Mucosa of descending colon (tissue), 3 donors: ENCODE data around the gene RALGAPA1. TPM values are rescaled to one million over a fixed set of nuclear protein-coding genes. Genes with fewer than 3 reads are reported as not detected.

Experiments used
- ATAC-seq: fragments of 200-7000 bp; cut with Tn5 transposase; one replicate; pipeline ENCODE4 v1.9.1; 2020; ENCODE audit warnings: mild to moderate bottlenecking, moderate library complexity
- DNase-seq, 3 donors: peaks; one replicate each; pipeline ENCODE4 v3.0.0-alpha.2; 2020
- H3K36me3 ChIP-seq: fragments of 200-600 bp; one replicate; pipeline ENCODE4 v1.8.0; 2021; ENCODE audit warnings: low read depth, mild to moderate bottlenecking
- H3K4me1 ChIP-seq: fragments of 200-600 bp; one replicate; pipeline ENCODE4 v1.8.0; 2021; ENCODE audit warnings: low read depth, mild to moderate bottlenecking
- H3K4me3 ChIP-seq: fragments of 200-600 bp; one replicate; pipeline ENCODE4 v1.8.0; 2021; ENCODE audit warnings: mild to moderate bottlenecking
- H3K9me3 ChIP-seq: fragments of 200-600 bp; one replicate; pipeline ENCODE4 v1.8.0; 2021; ENCODE audit warnings: mild to moderate bottlenecking
- intact Hi-C, 2 donors: fragments of 100-400 bp; cut with DNase I in 1 of 2; cut with micrococcal nuclease in 1 of 2; formaldehyde crosslinking; loops; one replicate each; pipeline versions ENCODE4 v1.11.0 to v1.11.1; 2022; cut with DNase I, micrococcal nuclease
- total RNA-seq, 3 donors: library from RNA; stranded (reverse); fragmentation: NEBNext Ultra II Directional in 2 of 3; extraction: Animal tissue kit (Norgen Biotek cat#: 25700) in 2 of 3; gene quantifications; one replicate each; pipeline versions ENCODE4 v1.2.1 to v1.2.4, GENCODE V29; 2021 to 2023
- TF ChIP-seq, protein P1 (sequence below): fragments of 200-600 bp; IDR thresholded peaks from one replicate; pipeline ENCODE4 v1.8.0; 2022; ENCODE audit warnings: antibody characterized with exemption, mild to moderate bottlenecking
- donor health status: DM: no; HTN: no; CAD: no; lungs with moderate emphysema.
- donor health status: DM: no; HTN: no; CAD: no.
- donor health status: DM: no; HTN: yes; CAD: no.

Gene RALGAPA1
- total RNA-seq, 3 donors from 2014 or later = 64.4 to 92.1 (median 90.6) TPM

DNA sequence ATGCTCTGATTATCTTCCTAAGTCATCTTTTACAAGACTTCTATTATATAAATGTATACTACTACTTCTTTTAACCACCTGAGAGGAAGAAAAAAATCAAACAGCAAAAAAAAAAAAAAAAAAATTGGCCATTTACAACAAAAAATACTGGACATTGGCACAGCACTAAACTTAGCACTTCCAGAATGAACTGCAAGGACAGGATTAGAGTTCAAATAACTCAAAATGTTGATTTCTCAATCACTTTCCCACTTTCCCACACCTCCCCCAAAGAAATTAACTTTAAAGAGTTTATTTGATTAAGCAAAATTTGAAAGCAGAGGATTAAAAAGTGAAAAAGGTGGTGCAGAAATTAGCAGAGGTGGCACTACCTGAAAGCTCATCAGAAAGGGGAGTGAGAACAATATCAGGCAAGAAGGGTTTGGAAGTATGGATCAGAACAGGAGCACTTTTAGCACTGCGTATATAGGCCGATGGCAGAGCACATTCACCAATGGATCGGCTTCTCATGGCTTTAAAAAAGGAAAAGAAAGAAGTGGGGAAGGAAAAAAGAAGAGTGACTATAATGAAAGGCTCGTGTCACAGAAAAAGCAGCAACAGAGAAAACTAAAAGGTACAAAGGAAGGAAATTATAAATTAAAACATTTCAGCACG is 109.2 kb downstream of the RALGAPA1 start:
- DNase-seq = no peak
- Histone ChIP-seq H3K4me1 (no peaks in the 10 kb centered on the region), H3K36me3 (no peaks in the 10 kb centered on the region), H3K9me3 (no peaks in the 10 kb centered on the region), H3K4me3 (no peak overlapping the region)
- intact Hi-C loops = no loop called here
- ATAC-seq = no peak
- TF ChIP-seq, protein P1, sequence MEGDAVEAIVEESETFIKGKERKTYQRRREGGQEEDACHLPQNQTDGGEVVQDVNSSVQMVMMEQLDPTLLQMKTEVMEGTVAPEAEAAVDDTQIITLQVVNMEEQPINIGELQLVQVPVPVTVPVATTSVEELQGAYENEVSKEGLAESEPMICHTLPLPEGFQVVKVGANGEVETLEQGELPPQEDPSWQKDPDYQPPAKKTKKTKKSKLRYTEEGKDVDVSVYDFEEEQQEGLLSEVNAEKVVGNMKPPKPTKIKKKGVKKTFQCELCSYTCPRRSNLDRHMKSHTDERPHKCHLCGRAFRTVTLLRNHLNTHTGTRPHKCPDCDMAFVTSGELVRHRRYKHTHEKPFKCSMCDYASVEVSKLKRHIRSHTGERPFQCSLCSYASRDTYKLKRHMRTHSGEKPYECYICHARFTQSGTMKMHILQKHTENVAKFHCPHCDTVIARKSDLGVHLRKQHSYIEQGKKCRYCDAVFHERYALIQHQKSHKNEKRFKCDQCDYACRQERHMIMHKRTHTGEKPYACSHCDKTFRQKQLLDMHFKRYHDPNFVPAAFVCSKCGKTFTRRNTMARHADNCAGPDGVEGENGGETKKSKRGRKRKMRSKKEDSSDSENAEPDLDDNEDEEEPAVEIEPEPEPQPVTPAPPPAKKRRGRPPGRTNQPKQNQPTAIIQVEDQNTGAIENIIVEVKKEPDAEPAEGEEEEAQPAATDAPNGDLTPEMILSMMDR = no peak

DNA sequence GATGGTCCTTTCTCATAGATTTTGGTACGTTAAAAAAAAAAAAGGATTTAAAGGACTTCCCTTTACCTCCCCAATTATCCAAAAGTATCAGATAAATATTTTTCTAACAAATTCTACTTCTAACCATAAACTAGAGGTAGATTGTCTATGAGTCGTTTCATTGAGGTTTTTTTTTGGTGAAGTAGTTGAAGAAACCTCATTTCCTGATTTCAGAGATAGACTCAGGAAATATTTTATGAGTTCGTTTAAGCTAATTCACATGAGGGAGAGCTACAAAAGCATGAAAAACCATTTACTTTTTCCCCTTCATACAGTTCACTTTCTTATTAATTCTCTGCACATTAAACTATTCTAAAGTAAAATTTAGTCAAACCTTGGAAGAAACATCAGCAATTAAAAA is 112.5 kb downstream of the RALGAPA1 start:
- Histone ChIP-seq H3K4me1 (no peaks in the 10 kb centered on the region), H3K4me3 (no peak overlapping the region), H3K36me3 (no peaks in the 10 kb centered on the region), H3K9me3 (no peaks in the 10 kb centered on the region)
- intact Hi-C loops = no loop called here
- no peak for ATAC-seq
- TF ChIP-seq, protein P1 = no peak
- no peak for DNase-seq

DNA sequence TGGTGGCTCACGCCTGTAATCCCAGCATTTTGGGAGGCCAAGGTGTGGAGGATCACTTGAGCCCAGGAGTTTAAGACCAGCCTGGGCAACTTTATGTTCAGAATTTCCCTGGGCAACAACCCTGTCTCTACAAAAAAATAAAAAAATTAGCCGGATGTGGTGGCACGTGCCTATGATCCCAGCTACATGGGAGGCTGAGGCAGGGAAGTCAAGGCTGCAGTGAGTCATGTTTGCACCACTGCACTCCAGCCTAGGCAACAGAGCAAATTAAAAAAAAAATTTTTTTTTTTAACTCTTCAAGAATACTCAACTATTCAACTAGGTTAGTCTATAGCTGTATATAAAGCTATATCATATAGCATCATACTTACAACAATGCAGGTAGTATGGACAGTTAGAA is 113.0 kb downstream of the RALGAPA1 start:
- TF ChIP-seq, protein P1 = no peak
- no peaks in the 10 kb centered on the region for H3K9me3 ChIP-seq
- intact Hi-C loops = no loop called here
- ATAC-seq (no peak), DNase-seq (no peak)
- no peaks in the 10 kb centered on the region for H3K4me1 ChIP-seq
- H3K36me3 ChIP-seq = no peaks in the 10 kb centered on the region
- H3K4me3 ChIP-seq = no peak overlapping the region

DNA sequence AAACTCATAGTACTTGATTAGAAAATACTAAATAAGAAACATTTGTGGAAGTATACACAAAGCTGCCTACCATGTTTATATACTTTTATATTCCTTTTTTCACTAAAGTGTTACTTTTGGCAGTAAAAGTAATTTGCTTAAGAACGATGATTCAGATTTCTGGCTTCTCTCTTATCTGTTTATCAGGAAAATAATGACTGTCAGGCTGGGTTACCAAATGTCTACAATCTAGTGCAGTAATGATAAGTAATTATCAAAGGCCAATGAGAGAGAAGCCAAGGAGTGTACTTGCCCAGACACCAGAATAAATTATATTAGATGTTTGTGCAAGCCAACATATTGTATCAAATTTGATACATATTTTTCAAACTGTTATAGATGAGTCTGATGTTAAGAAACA is 113.4 kb downstream of the RALGAPA1 start:
- H3K4me3 ChIP-seq = no peak overlapping the region
- intact Hi-C loops = no loop called here
- DNase-seq = no peak

DNA sequence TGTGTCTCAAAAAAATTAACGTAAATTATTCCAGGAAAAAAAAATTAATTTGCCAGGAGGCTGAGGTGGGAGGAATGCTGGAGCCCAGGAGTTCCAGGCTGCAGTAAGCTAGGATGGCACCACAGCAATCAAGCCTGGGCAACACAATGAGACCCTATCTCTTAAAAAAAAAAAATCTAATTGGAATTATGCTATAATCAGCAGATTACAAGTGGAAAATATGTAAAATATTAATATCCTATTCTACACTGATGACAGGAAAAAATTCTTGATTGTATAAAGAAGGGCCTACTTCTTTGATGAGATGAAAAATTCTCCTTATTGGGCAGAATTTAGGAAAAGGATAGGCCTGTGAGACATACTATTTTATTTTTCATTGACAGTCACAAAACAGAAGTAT is 114.0 kb downstream of the RALGAPA1 start:
- no peak for ATAC-seq
- TF ChIP-seq, protein P1 = no peak
- Histone ChIP-seq H3K4me3 (no peak overlapping the region), H3K4me1 (no peaks in the 10 kb centered on the region), H3K9me3 (no peaks in the 10 kb centered on the region), H3K36me3 (no peaks in the 10 kb centered on the region)
- DNase-seq = no peak
- intact Hi-C loops = no loop called here

More for the DNA sequence above, 113.4 kb downstream of the RALGAPA1 start:
- TF ChIP-seq, protein P1 = no peak
- ATAC-seq = no peak
- Histone ChIP-seq H3K9me3 (no peaks in the 10 kb centered on the region), H3K36me3 (no peaks in the 10 kb centered on the region), H3K4me1 (no peaks in the 10 kb centered on the region)

DNA sequence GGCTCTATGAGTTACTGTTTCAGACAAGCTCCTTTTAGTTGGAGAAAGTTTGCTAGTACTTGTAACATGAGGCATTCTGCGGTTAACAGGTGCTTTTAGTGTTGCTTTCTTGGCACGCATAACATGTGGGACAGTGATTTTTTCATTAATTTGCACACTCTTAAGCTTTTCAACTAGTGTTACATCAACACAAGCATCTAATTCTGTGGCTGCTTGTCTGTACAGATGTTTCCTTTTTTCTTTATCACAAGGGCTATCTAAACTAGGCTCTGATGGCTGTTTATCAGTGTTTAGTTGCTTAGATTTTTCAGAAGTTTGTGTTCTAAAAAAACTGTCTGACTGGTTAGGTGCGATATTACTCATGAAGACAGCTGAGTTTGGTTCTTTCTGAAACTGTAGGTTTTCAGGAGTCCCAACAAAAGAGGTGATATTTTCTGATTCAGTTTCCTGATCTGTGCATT is 120.1 kb downstream of the RALGAPA1 start:
- no peak for ATAC-seq
- TF ChIP-seq, protein P1 = no peak
- intact Hi-C loops = no loop called here
- no peak for DNase-seq
- Histone ChIP-seq H3K4me1 (no peaks in the 10 kb centered on the region), H3K9me3 (no peaks in the 10 kb centered on the region), H3K36me3 (no peaks in the 10 kb centered on the region), H3K4me3 (no peak overlapping the region)
